ENCODE results near the gene AMY1B. TPM values are rescaled to one million over a fixed set of nuclear protein-coding genes. Genes with fewer than 3 reads are reported as not detected.
"Not testable (repeated sequence)": the region's sequence is repeated elsewhere in the genome, so short reads cannot be mapped to it uniquely, and the experiment has no call there.

AMY1B gene
- total and polyA plus RNA-seq, 11 donors = not detected

GRCh38 chr1:103676335-103676734 lies 19.7 kb downstream of the AMY1B start:
- H3K27me3 ChIP-seq; H3K9me3 ChIP-seq; H3K36me3 ChIP-seq; DNase-seq; H3K4me3 ChIP-seq; intact Hi-C loops (cut with DNase I); H3K27ac ChIP-seq; H3K4me1 ChIP-seq: not testable (repeated sequence)
- WGBS, 4 donors = no CpG with 5 or more reads among the region's 3 CpGs
- peak in 2 of 4 donors; percentile 41 to 60 for ATAC-seq

DNA sequence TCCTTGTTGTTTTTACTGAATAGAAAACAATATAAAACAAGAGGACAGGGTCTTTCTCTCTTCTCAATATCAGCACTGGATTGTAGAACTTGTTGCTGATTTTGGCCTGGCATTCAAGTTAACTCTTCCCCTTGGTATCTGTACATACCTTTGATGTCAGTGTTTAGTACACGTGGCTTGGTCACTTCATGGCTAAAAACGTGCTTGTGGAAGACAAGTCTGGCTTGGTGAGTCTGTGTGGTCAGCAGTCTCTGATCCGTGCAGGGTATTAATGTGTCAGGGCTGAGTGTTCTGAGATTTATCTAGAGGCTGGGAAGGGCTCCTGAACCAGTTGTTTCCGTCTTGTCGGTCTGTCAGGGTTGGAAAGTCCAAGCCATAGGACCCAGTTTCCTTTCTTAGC lies 40.5 kb downstream of the AMY1B start, which contains the start of gene AMY1A:
Gene AMY1A, plus strand, starts transcription at position 301 of the 400 bp plus-strand sequence. CDS start 571 bp downstream, outside the sequence.
- ATAC-seq; DNase-seq; H3K27me3 ChIP-seq; intact Hi-C loops (cut with DNase I); H3K27ac ChIP-seq; H3K36me3 ChIP-seq; H3K9me3 ChIP-seq; H3K4me1 ChIP-seq; H3K4me3 ChIP-seq: not testable (repeated sequence)
- no CpG with 5 or more reads among the region's 5 CpGs for WGBS, 4 donors

- intact Hi-C loops (cut with DNase I); DNase-seq; H3K27me3 ChIP-seq; H3K36me3 ChIP-seq; H3K27ac ChIP-seq; H3K9me3 ChIP-seq; H3K4me3 ChIP-seq; H3K4me1 ChIP-seq: not testable (repeated sequence)
- no CpG with 5 or more reads among the region's 6 CpGs for WGBS, 4 donors
- ATAC-seq = peak in 2 of 4 donors; percentile 22 to 30
These were observed 41.9 kb downstream of the AMY1B start for GRCh38 chr1:103654133-103654532.

DNA sequence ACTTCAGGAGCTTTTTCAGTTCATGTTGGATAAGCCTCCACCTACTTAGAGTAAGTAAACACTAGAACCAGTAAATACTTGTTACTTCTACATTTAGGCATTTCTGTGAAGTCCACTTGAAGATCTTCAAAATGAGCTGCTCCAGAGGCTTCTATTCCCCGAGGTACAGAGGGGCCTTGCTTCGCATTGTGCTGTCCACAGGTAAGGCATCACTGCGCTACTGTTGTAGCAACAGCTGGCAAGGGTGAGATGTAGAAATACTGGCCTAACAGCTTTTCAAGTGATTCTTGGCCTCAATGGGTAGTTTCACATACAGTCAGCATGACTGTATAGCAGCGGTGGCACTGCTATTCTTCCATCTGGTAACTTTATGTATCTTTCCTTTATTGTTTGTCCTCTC lies 45.1 kb downstream of the AMY1B start:
- DNase-seq; H3K27ac ChIP-seq; ATAC-seq; intact Hi-C loops (cut with DNase I); H3K36me3 ChIP-seq; H3K4me1 ChIP-seq; H3K4me3 ChIP-seq; H3K9me3 ChIP-seq; H3K27me3 ChIP-seq: not testable (repeated sequence)
- no CpG with 5 or more reads among the region's 4 CpGs for WGBS, 4 donors

DNA sequence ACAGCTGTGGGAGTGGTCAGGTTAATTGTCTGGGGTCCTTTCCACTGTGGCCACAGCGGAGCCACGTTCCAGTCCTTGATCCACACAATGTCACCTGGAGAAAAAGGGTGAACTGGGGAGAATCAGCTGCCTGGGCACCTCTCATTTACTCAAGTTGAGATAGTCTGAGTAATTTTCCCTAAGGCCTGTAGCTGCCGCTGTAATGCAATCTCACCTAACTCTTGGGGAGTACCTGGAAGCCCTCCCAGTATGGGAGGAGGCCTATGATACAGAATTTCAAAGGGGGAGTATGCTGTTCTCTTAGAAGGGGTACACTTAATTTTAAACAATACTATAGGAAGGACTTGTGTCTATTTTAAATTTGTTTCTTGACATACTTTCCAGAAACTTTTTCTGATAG lies 45.7 kb downstream of the AMY1B start:
- H3K9me3 ChIP-seq; H3K27ac ChIP-seq; intact Hi-C loops (cut with DNase I); H3K4me1 ChIP-seq; DNase-seq; ATAC-seq; H3K36me3 ChIP-seq; H3K27me3 ChIP-seq; H3K4me3 ChIP-seq: not testable (repeated sequence)
- no CpG with 5 or more reads among the region's 3 CpGs for WGBS, 4 donors

- intact Hi-C loops (cut with DNase I); H3K4me3 ChIP-seq; H3K4me1 ChIP-seq; H3K27ac ChIP-seq; H3K36me3 ChIP-seq; H3K9me3 ChIP-seq; DNase-seq; H3K27me3 ChIP-seq; ATAC-seq: not testable (repeated sequence)
- WGBS, 4 donors = no CpG with 5 or more reads among the region's 3 CpGs
These were observed 52.1 kb downstream of the AMY1B start for GRCh38 chr1:103643908-103644307.

DNA sequence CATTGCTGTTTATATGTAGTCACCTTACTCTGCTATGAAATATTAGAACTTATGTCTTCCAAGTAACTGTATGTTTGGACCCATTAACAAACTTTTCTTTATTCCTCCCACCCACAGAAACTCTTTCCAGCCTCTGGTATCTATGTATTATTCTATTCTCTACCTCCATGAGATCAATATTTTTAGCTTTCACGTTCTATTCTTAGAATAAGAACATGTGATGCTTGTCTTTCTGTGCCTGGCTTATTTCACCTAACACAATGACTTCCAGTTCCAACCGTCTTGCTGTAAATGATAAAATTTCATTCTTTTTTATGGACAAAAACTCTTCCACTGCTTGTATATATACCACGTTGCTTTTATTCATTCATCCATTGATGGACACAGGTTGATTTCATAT lies 54.8 kb downstream of the AMY1B start:
- H3K27ac ChIP-seq; intact Hi-C loops (cut with DNase I); H3K27me3 ChIP-seq; H3K36me3 ChIP-seq; H3K9me3 ChIP-seq; H3K4me1 ChIP-seq; DNase-seq; H3K4me3 ChIP-seq: not testable (repeated sequence)
- peak in 2 of 4 donors; percentile 71 to 91 for ATAC-seq
- no CpG with 5 or more reads among the region's 3 CpGs for WGBS, 4 donors

Other genes with a start within 250 kb of the AMY1B start
- gene RNPC3, start 170.5 kb downstream of the AMY1B start, total RNA-seq = 10 to 100 TPM in 8 of 9 donors, 1 to 10 TPM in 1; 9.5 to 30.9 (median 16.9) TPM
- 10 to 100 TPM in 1 of 2 donors, 1 to 10 TPM in 1; 8.6 to 12.4 TPM for gene RNPC3, start 170.5 kb downstream of the AMY1B start, polyA plus RNA-seq
- gene AMY2B, start 124.6 kb downstream of the AMY1B start, total RNA-seq = 10 to 100 TPM; 13.5 to 33.4 (median 22.6) TPM
- gene AMY2B, start 124.6 kb downstream of the AMY1B start, polyA plus RNA-seq = 10 to 100 TPM in 1 of 2 donors, 1 to 10 TPM in 1; 4.4 to 28.5 TPM
- gene AMY2A, start 78.8 kb downstream of the AMY1B start, total RNA-seq = 1 to 10 TPM in 2 of 9 donors, under 1 TPM in 1, not detected in 6; 0.35 to 1.9 (median 1.1) TPM
- under 1 TPM in 1 of 2 donors, not detected in 1; 0.21 TPM for gene AMY2A, start 78.8 kb downstream of the AMY1B start, polyA plus RNA-seq
- gene AMY1A, start 40.5 kb downstream of the AMY1B start, total RNA-seq = not detected
- not detected for gene AMY1A, start 40.5 kb downstream of the AMY1B start, polyA plus RNA-seq
- gene AMY1C, start 53.7 kb upstream of the AMY1B start, total RNA-seq = not detected
- not detected for gene AMY1C, start 53.7 kb upstream of the AMY1B start, polyA plus RNA-seq